HG02840 (cell line): ENCODE results near the gene LCN2.

ENCODE experiments used
- ATAC-seq: cut with Tn5 transposase; IDR thresholded peaks from one replicate; pipeline ENCODE4 v1.9.1; 2021; ENCODE audit warnings: mild to moderate bottlenecking, moderate library complexity, moderate number of reproducible peaks; ENCODE audit not compliant: unreplicated experiment, low FRiP score

The LCN2 gene

GRCh38 chr9:128114326-128115186 is 34.7 kb upstream of the LCN2 start:
- no peak for ATAC-seq

GRCh38 chr9:128115187-128116103 is 33.8 kb upstream of the LCN2 start:
- no peak for ATAC-seq

DNA sequence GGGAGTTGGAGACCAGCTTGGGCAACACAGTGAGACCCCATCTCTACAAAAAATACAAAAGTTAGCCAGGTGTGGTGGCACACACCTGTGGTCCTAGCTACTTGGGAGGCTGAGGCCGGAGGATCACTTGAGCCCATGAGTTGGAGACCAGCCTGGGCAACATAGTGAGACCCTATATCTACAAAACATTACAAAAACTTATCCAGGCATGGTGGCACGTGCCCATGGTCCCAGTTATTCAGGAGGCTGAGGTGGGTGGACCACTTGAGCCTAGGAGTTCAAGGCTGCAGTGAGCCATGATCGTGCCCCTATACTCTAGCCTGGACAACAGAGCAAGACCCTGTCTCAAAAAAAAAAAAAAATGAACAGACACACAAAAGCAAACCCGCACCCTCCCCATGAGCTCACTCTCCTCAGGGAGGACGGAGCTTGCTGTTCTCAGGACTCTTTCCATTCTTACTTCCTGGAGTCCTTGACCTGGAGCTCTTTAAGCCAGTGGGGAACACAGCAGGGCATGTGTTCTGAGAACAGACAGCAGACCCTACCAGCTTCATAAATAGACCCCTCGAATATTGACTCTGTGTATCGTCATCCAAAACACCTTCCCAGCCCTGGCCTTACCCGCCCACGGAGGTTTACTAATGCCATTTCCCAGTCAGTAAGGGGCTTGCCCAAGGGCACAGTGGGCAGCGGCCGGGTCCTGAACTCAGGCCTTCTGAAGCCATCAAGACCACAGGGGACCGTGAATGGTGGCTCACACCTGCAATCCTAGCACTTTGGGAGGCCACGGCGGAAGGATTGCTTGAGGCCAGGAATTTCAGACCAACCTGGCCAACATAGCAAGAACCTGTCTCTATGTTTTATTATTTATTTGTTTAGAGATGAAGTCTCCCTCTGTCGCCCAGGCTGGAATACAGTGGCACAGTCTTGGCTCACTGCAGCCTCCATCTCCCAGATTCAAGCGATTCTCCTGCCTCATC is 32.9 kb upstream of the LCN2 start:
- ATAC-seq: no peak

DNA sequence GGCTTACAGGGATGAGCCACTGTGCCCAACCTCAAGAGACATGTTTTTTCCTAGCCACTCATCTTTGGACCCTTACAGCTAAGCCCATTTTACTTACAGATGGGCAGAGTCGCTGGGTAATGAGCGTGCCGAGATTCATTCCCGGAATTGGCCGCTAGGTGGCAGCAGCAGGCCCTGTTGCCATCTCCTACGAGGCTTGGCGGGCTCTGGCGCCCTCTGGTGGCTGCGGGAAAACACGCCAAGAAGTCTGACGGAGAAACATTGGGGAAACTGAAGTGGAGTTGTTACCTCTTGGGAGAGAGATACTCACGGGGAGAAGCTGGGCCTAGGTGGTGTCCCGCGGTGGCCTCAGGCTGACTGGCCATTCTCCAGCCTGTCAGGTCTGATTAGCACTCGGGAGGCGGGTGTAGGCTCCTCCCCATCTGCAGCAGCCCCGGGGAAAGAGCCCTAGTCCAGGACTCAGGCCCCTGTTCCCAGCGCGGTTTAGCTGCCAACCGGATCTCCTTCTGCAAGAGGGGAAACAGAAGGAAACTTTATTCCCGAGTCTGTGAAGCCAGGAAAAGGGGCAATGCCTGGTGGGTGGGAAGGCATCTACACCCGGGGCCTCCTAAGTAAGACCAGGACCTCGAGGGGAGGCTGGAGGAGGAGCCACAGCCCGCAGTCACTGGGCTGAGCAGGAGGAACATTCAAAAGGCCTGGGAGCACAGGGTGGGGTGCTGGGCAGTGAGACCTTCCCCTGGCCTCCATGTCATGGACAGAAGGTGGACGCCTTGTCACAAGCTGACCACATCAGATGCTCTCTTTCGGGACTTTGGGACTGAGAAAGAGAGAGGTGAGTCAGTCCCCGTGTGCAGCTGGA is 31.4 kb upstream of the LCN2 start:
- ATAC-seq: no peak

DNA sequence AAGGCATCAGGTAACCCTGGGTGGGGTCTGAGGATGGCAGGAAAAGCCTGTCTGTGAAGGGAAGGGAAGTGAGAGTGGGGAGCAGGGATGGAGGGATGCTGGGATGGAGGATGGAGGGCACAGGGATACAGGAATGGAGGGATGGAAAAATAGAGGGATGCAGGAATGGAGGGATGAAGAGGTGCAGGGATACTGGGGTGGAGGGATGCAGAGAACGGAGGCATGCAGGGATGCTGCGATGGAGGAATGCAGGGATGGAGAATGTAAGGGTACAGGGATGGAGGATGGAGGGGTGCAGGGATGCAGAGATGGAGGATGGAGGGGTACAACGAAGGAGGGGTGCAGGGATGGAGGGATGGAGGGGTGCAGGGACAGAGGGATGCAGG is 30.8 kb upstream of the LCN2 start:
- no peak for ATAC-seq

- no peak for ATAC-seq
These were observed 30.1 kb upstream of the LCN2 start for GRCh38 chr9:128118971-128119665.

- no peak for ATAC-seq
These were observed 29.1 kb upstream of the LCN2 start for GRCh38 chr9:128120061-128120740.

DNA sequence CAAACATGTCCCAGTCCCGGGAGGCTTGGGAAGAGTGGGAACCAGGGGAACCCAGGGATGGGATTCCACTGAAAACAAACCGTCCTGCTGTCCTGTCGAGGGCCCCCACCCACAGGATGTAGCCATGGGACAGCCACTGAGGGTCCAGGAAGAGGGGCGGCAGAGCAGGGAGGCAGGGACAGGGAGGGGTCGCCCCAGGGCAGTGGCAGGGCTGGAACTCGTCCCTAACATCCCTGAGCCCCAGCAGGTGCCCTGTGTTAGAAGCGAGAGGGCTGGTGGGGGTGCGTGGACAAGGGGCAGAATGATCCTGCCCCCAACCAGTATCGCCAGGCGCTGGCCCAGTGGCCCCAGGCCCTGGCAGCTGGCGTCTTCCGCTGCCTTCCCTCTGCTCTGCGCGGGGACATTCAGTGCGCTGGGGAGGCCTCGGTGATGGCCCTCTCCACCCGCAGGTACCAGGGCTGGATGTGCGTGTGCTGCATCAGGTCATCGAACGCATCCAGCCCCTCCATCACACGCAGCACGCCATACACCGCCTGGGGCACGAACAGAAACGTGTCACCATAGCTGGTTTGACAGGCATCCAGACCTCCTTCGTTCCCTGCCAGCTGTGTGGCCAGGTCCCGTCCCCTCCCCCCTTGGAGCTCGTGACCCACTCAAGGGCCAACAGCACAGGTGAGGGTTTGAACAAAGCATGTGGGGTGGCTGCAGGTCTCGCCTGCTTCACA is 28.4 kb upstream of the LCN2 start:
- ATAC-seq: no peak

GRCh38 chr9:128121466-128121810 is 27.8 kb upstream of the LCN2 start:
- no peak for ATAC-seq

DNA sequence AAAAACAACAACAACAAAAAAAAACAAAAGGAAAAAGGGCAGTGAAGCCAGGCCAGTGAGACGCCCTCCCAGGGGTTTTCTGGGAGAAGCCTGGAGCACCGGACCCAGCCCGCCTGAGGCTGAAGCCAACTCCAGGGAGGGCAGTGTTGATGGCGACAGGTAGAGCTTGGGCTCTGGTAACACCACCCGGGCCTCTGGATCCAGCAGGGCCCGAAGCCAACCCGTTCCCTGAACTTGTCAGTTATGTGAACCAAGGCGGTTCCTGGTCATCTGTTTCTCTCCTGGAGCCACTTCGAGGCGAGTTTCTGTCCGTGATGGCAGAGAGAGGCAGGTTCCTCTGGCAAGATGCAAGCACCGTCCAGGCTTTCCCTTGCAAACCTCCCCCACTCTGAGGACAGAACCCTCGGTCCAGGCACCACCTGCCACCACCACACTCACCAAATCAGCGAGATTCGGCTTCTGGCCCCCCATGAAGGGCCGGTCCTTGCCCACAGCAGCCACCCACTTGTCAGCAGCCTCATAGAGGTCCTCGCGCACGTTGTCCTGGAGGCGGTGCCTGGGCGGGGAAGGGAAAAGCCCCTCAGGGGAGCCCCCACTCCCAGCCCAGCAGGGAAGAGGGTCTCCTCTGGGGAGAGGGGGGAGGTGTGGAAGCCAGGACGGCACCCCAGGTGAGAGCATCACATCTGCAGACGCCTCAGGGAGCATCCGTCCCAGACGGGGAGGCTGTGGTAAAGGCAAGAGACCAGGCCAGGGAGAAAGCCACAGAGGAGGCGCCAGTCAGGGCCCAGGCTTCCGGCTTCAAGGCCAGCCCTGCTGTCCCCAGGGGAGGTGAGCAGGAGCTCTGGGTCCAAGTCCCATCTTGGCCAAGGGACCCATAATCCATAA is 27.1 kb upstream of the LCN2 start:
- no peak for ATAC-seq

DNA sequence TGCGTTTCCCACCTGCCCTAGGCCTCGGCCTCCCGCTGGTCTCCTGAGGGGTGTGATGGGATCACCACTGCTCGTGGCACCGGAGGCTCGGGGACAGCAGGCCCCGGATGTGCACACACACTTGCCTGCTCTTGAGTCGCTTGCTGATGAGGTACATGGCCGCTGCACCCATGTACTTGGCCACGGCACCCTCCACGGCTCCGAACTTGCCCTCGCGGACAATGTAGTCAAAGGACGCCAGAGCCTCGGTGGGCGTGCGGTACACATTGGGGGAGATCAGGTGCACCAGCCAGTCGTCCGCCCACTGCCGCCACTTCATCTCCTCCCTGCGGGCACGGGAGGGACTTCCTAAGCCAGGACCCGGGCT is 26.5 kb upstream of the LCN2 start:
- no peak for ATAC-seq

GRCh38 chr9:128123451-128124080 is 25.7 kb upstream of the LCN2 start:
- no peak for ATAC-seq

GRCh38 chr9:128124451-128124850 is 24.8 kb upstream of the LCN2 start:
- no peak for ATAC-seq

DNA sequence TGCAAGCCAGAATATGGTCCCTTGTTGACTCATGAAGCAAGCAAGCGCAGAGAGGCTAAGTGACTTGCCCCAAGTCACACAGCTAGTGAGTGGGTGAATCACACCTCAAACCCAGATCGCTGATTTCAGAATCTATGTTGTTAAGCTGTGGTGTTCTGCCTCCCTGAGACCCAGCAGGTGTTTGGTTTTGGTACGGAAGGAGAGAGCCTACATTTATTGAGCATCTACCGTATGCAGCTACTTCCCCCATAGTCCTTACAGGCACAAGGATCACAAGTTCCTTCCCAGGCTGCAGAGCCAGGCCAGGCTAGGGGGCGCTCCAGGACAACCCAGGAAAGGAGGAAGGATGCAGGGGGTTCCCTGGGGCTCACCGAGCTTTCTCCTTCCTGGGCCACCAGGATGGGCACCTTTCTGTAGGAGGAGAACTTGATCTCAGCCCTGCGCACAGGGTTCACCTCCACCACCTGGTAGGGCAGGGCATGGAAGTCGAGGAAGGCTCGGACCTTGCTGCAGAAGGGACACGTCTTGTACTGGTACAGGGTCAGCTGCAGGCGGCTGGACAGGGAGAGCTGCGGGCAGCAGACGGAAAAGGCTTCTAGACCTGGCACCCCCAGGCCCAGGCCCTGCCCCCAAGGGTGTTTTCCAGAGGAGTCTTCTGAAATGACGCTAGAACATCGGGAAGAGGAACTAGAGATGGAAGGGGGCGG is 24.2 kb upstream of the LCN2 start:
- no peak for ATAC-seq

- no peak for ATAC-seq
These were observed 23.5 kb upstream of the LCN2 start for GRCh38 chr9:128125580-128126354.
